ENCODE measurements around the gene POLR2I. TPM values are rescaled to one million over a fixed set of nuclear protein-coding genes. Genes with fewer than 3 reads are reported as not detected.

Gene POLR2I
- total RNA-seq, 1 experiment from 2014 or later = 250 TPM

GRCh38 chr19:36110487-36111199 is 4.0 kb downstream of the POLR2I start, which contains the start of gene OVOL3:
TSS of gene OVOL3 (plus strand) at chr19:36111143. CDS start at chr19:36111203, 60 bp downstream.
- Histone ChIP-seq H3K4me3 (ENCODE audit: low read length) (no peak within 1 kb of the TSS), H3K4me2 (ENCODE audit: low read length) (no peak within 1 kb of the TSS), H3K9me3 (ENCODE audit: low read length) (no peaks in the 10 kb centered on the region), H3K36me3 (ENCODE audit: low read depth, low read length) (no peaks in the 10 kb centered on the region), H4K20me1 (ENCODE audit: low read length) (no peaks in the 10 kb centered on the region), H3K27ac (ENCODE audit: low read length) (no peak within 1 kb of the TSS), H3K9me2 (replicated peaks; ENCODE audit: low read length) (no peaks in the 10 kb centered on the region), H3K9ac (ENCODE audit: low read length) (no peak within 1 kb of the TSS), H3K79me2 (ENCODE audit: low read length) (peaks cover 16% of the 10 kb centered on the region; the same call in 1 of the 2 replicates), H3F3A (ENCODE audit: low read length, unreplicated experiment) (no peaks in the 10 kb centered on the region), H3K4me1 (ENCODE audit: insufficient read depth, low read length) (0 out of 2 replicates have a peak, but pooled peaks cover 10% of the 10 kb centered on the region), H2AFZ (ENCODE audit: low read length) (no peak within 1 kb of the TSS), H3K27me3 (ENCODE audit: low read length) (no peaks in the 10 kb centered on the region)
- CTCF ChIA-PET = no interaction called here
- ATAC-seq (no peak), DNase-seq (no peak)
- intact Hi-C loops (cut with micrococcal nuclease) = no loop called here
- no TSS peak for BruUV-seq (replicated peaks)
- POLR2A ChIA-PET (ENCODE audit: unreplicated experiment) = no interaction called here
- no peak for TF ChIP-seq CTCF (conservative IDR thresholded peaks at IDR 0.05; ENCODE audit: low read depth, low read length)
- no peak for TF ChIP-seq EZH2 (IDR thresholded peaks at IDR 0.05; ENCODE audit: low read length, unreplicated experiment)
- no peak for TF ChIP-seq EZH2phosphoT487 (IDR thresholded peaks at IDR 0.05; ENCODE audit: borderline replicate concordance, low read length)

GRCh38 chr19:36108684-36109083 is 6.0 kb downstream of the POLR2I start:
- H3F3A ChIP-seq (ENCODE audit: low read length, unreplicated experiment) = no peaks in the 10 kb centered on the region
- no peaks in the 10 kb centered on the region for H4K20me1 ChIP-seq (ENCODE audit: low read length)
- ATAC-seq = no peak
- POLR2A ChIA-PET (ENCODE audit: unreplicated experiment) = no interaction called here
- TF ChIP-seq CTCF (conservative IDR thresholded peaks at IDR 0.05; ENCODE audit: low read depth, low read length) (no peak), EZH2phosphoT487 (IDR thresholded peaks at IDR 0.05; ENCODE audit: borderline replicate concordance, low read length) (no peak), EZH2 (IDR thresholded peaks at IDR 0.05; ENCODE audit: low read length, unreplicated experiment) (no peak)
- CTCF ChIA-PET = no interaction called here
- peaks cover 4% of the 10 kb centered on the region; the same call in 1 of the 2 replicates for H3K36me3 ChIP-seq (ENCODE audit: low read depth, low read length)
- no TSS peak for BruUV-seq (replicated peaks)
- no peaks in the 10 kb centered on the region for H3K9me3 ChIP-seq (ENCODE audit: low read length)
- H2AFZ ChIP-seq (ENCODE audit: low read length) = no peak overlapping the region
- DNase-seq = no peak
- intact Hi-C loops (cut with micrococcal nuclease) = no loop called here
- H3K9me2 ChIP-seq (replicated peaks; ENCODE audit: low read length) = no peaks in the 10 kb centered on the region
- H3K4me3 ChIP-seq (ENCODE audit: low read length) = no peak overlapping the region
- H3K27ac ChIP-seq (ENCODE audit: low read length) = no peak overlapping the region
- H3K4me1 ChIP-seq (ENCODE audit: insufficient read depth, low read length) = peaks cover 16% of the 10 kb centered on the region
- no peak overlapping the region for H3K9ac ChIP-seq (ENCODE audit: low read length)
- no peaks in the 10 kb centered on the region for H3K27me3 ChIP-seq (ENCODE audit: low read length)
- no peak overlapping the region for H3K4me2 ChIP-seq (ENCODE audit: low read length)
- H3K79me2 ChIP-seq (ENCODE audit: low read length) = peaks cover 9% of the 10 kb centered on the region; the same call in 1 of the 2 replicates

- Histone ChIP-seq H4K20me1 (ENCODE audit: low read length) (no peaks in the 10 kb centered on the region), H3K9me2 (replicated peaks; ENCODE audit: low read length) (no peaks in the 10 kb centered on the region), H3F3A (ENCODE audit: low read length, unreplicated experiment) (no peaks in the 10 kb centered on the region), H3K4me3 (ENCODE audit: low read length) (no peak overlapping the region), H3K27me3 (ENCODE audit: low read length) (no peaks in the 10 kb centered on the region), H3K36me3 (ENCODE audit: low read depth, low read length) (peaks cover 5% of the 10 kb centered on the region; the same call in 1 of the 2 replicates), H3K9ac (ENCODE audit: low read length) (no peak overlapping the region), H3K79me2 (ENCODE audit: low read length) (no peaks in the 10 kb centered on the region), H3K4me2 (ENCODE audit: low read length) (no peak overlapping the region), H3K4me1 (ENCODE audit: insufficient read depth, low read length) (peaks cover 11% of the 10 kb centered on the region), H2AFZ (ENCODE audit: low read length) (no peak overlapping the region), H3K9me3 (ENCODE audit: low read length) (no peaks in the 10 kb centered on the region), H3K27ac (ENCODE audit: low read length) (no peak overlapping the region)
- ChIA-PET POLR2A (ENCODE audit: unreplicated experiment) (no interaction called here), CTCF (no interaction called here)
- TF ChIP-seq CTCF (conservative IDR thresholded peaks at IDR 0.05; ENCODE audit: low read depth, low read length) (no peak), EZH2 (IDR thresholded peaks at IDR 0.05; ENCODE audit: low read length, unreplicated experiment) (no peak), EZH2phosphoT487 (IDR thresholded peaks at IDR 0.05; ENCODE audit: borderline replicate concordance, low read length) (no peak)
- BruUV-seq (replicated peaks) = no TSS peak
- ATAC-seq (no peak), DNase-seq (no peak)
- intact Hi-C loops (cut with micrococcal nuclease) = no loop called here
Measured at GRCh38 chr19:36106991-36107390, 7.7 kb downstream of the POLR2I start.

All from PC-3 (cell line).